ENCODE results near the gene SYNPR.

DNA sequence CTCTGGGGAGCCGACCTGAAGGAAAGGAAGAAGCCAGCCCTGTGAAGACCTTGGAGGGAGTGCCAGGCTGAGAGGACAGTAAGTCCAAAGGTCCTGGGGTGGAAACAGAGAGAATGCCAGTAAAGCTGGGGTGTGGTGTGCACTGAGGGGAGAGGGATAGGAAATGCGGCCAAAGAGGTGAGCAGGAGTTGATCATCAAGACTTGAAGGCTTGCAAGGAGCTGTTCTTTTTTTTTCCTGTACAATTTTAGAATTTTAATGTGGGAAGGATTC is 73.8 kb downstream of the SYNPR start:
- TF ChIP-seq POLR2A (IDR thresholded peaks at IDR 0.05) = no peak
- TF ChIP-seq, protein P1, sequence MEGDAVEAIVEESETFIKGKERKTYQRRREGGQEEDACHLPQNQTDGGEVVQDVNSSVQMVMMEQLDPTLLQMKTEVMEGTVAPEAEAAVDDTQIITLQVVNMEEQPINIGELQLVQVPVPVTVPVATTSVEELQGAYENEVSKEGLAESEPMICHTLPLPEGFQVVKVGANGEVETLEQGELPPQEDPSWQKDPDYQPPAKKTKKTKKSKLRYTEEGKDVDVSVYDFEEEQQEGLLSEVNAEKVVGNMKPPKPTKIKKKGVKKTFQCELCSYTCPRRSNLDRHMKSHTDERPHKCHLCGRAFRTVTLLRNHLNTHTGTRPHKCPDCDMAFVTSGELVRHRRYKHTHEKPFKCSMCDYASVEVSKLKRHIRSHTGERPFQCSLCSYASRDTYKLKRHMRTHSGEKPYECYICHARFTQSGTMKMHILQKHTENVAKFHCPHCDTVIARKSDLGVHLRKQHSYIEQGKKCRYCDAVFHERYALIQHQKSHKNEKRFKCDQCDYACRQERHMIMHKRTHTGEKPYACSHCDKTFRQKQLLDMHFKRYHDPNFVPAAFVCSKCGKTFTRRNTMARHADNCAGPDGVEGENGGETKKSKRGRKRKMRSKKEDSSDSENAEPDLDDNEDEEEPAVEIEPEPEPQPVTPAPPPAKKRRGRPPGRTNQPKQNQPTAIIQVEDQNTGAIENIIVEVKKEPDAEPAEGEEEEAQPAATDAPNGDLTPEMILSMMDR (IDR thresholded peaks at IDR 0.05) = no peak
- TF ChIP-seq POLR2AphosphoS5 (IDR thresholded peaks at IDR 0.05) = no peak
- TF ChIP-seq EP300 (IDR thresholded peaks at IDR 0.05) = no peak
